Endothelial cell of umbilical vein (primary cell): Measurements from ENCODE around the gene ELAVL1. TPM values are rescaled to one million over a fixed set of nuclear protein-coding genes. Genes with fewer than 3 reads are reported as not detected.

Experiments
- BruUV-seq: library from RNA; stranded (reverse); fragments of 400-500 nt; replicated peaks from 2 replicates; lab custom pipeline; 2021; lab: Mats Ljungman, UMichigan
- CTCF ChIA-PET: fragments of 300-600, 350-600 bp; sonication (Branson Sonifier 250); formaldehyde crosslinking; loops from one replicate; lab custom pipeline; 2021; ENCODE audit warnings: antibody characterized with exemption, inconsistent platforms; lab: Charles Lee
- POLR2A ChIA-PET: fragments of 300-600, 350-600 bp; sonication (Branson Sonifier 250); formaldehyde crosslinking; loops from one replicate; lab custom pipeline; 2021; ENCODE audit warnings: antibody characterized with exemption, inconsistent platforms; lab: Charles Lee
- DNase-seq: peaks from one replicate; pipeline ENCODE4 v3.0.0-alpha.2; 2011; ENCODE audit warnings: low read depth, low spot score
- FAIRE-seq: peaks from 2 replicates; lab custom pipeline; 2011; peaks lifted over from hg19 to GRCh38; lab: Jason Lieb, UNC
- H2AFZ ChIP-seq: 2 replicates; pipeline ENCODE4 v1.6.0; 2012; ENCODE audit warnings: low read depth, low read length, control low read depth, inconsistent platforms
- H3K27ac ChIP-seq: 2 replicates; pipeline ENCODE4 v1.5.1; 2011; ENCODE audit warnings: low read depth, mild to moderate bottlenecking, control low read depth, low read length, moderate library complexity; ENCODE audit not compliant: insufficient read depth
- H3K27me3 ChIP-seq, 2 experiments: 2 replicates each; pipeline versions ENCODE4 v1.6.0 to v1.6.1; 2011; ENCODE audit warnings: low read length in 2 of 2, mixed read lengths in 1 of 2; ENCODE audit not compliant: control insufficient read depth in 2 of 2, insufficient read depth in 2 of 2
- H3K36me3 ChIP-seq, 2 experiments: 2 replicates in 1 of 2; 3 replicates in 1 of 2; pipeline ENCODE4 v1.5.1; 2011; ENCODE audit warnings: low read length in 2 of 2, mild to moderate bottlenecking in 1 of 2, moderate library complexity in 1 of 2; ENCODE audit not compliant: control insufficient read depth in 2 of 2, insufficient read depth in 2 of 2; ENCODE audit errors: extremely low read depth in 1 of 2
- H3K4me1 ChIP-seq: 3 replicates; pipeline ENCODE4 v1.5.1; 2011; ENCODE audit warnings: mild to moderate bottlenecking, low read length; ENCODE audit not compliant: control insufficient read depth, insufficient read depth; ENCODE audit errors: extremely low read depth
- H3K4me2 ChIP-seq: 2 replicates; pipeline ENCODE4 v1.6.1; 2011; ENCODE audit warnings: low read length, control low read depth, mixed read lengths; ENCODE audit not compliant: insufficient read depth
- H3K4me3 ChIP-seq, 3 experiments: fragments of 200-600 bp in 1 of 3; sonication (generic), shearing (Covaris generic) in 1 of 3; replicated peaks in 1 of 3; 2 replicates each; pipeline ENCODE4 v1.5.1; 2011 to 2016; ENCODE audit warnings: control low read depth in 3 of 3, low read length in 3 of 3, mild to moderate bottlenecking in 2 of 3, inconsistent platforms in 1 of 3, low read depth in 1 of 3, moderate library complexity in 1 of 3; ENCODE audit not compliant: insufficient read depth in 1 of 3
- H3K79me2 ChIP-seq: 2 replicates; pipeline ENCODE4 v1.6.0; 2012; ENCODE audit warnings: low read length, inconsistent platforms; ENCODE audit not compliant: control insufficient read depth, insufficient read depth
- H3K9ac ChIP-seq: replicated peaks from 2 replicates; pipeline ENCODE3; 2011; ENCODE audit warnings: low read length, control low read depth; ENCODE audit not compliant: insufficient read depth; ENCODE audit errors: extremely low read depth
- H3K9me1 ChIP-seq: replicated peaks from 3 replicates; pipeline ENCODE4 v1.6.0; 2011; ENCODE audit warnings: mild to moderate bottlenecking, low read length; ENCODE audit not compliant: control insufficient read depth, insufficient read depth; ENCODE audit errors: extremely low read depth
- H3K9me3 ChIP-seq: replicated peaks from 2 replicates; pipeline ENCODE4 v1.5.1; 2012; ENCODE audit warnings: low read length, inconsistent platforms; ENCODE audit not compliant: control insufficient read depth, insufficient read depth
- H4K20me1 ChIP-seq: replicated peaks from 2 replicates; pipeline ENCODE3; 2011; ENCODE audit warnings: mild to moderate bottlenecking, low read length; ENCODE audit not compliant: control insufficient read depth, insufficient read depth; ENCODE audit errors: extremely low read depth
- FOS ChIP-seq: IDR thresholded peaks from 2 replicates; pipeline ENCODE4 v1.6.1; 2011; ENCODE audit warnings: mild to moderate bottlenecking, low read length, moderate library complexity, borderline replicate concordance; ENCODE audit not compliant: insufficient read depth
- JUN ChIP-seq: IDR thresholded peaks from 2 replicates; pipeline ENCODE4 v1.6.1; 2011; ENCODE audit warnings: borderline replicate concordance, low read depth; ENCODE audit not compliant: insufficient read length, insufficient read depth
- POLR2A ChIP-seq: IDR thresholded peaks from 2 replicates; pipeline ENCODE4 v1.6.1; 2012; ENCODE audit warnings: low read depth, mild to moderate bottlenecking, control low read depth, low read length
- POLR2AphosphoS5 ChIP-seq: IDR thresholded peaks from 2 replicates; pipeline ENCODE4 v1.6.1; 2012; ENCODE audit warnings: low read depth, mild to moderate bottlenecking, control low read depth, low read length, moderate library complexity; ENCODE audit not compliant: insufficient read depth
- dilution Hi-C: fragments of 300-500 bp; cut with MboI; formaldehyde crosslinking; loops from one replicate; pipeline ENCODE4 v1.15.0; 2019; ENCODE audit warnings: low sequenced_read_pairs; ENCODE audit not compliant: extremely low pct_ligation_motif_present
- intact Hi-C: fragments of 100-400 bp; cut with micrococcal nuclease; formaldehyde crosslinking; loops from one replicate; pipeline ENCODE4 v1.10.0; 2022
- polyA plus RNA-seq, 4 experiments: library from polyadenylated mRNA; depleted of rRNA in 3 of 4; stranded (reverse) in 3 of 4; unstranded in 1 of 4; fragments of >200 nt; gene quantifications; 2 replicates each; pipeline versions ENCODE4 v1.2.1 to v1.2.3, GENCODE V29; 2011 to 2012; ENCODE audit warnings: missing spikeins in 1 of 4
- total RNA-seq: library from RNA; stranded (reverse); gene quantifications from 2 replicates; pipeline ENCODE4 v1.2.3, GENCODE V29; 2021
- TF ChIP-seq, protein P1 (sequence below), 2 donors: IDR thresholded peaks; 1 replicate in 1 of 2; 2 replicates in 1 of 2; pipeline ENCODE4 v1.5.1; 2011; ENCODE audit warnings: low read length in 2 of 2, mild to moderate bottlenecking in 2 of 2, moderate library complexity in 2 of 2, control low read depth in 1 of 2, inconsistent platforms in 1 of 2, low read depth in 1 of 2; ENCODE audit not compliant: insufficient read depth in 1 of 2; ENCODE audit errors: extremely low read depth in 1 of 2

Gene ELAVL1
- total and polyA plus RNA-seq, 2 donors (not counting 3 experiments of a cell fraction or from before 2014, with no cell fraction given) = 46.8 to 134 TPM

DNA sequence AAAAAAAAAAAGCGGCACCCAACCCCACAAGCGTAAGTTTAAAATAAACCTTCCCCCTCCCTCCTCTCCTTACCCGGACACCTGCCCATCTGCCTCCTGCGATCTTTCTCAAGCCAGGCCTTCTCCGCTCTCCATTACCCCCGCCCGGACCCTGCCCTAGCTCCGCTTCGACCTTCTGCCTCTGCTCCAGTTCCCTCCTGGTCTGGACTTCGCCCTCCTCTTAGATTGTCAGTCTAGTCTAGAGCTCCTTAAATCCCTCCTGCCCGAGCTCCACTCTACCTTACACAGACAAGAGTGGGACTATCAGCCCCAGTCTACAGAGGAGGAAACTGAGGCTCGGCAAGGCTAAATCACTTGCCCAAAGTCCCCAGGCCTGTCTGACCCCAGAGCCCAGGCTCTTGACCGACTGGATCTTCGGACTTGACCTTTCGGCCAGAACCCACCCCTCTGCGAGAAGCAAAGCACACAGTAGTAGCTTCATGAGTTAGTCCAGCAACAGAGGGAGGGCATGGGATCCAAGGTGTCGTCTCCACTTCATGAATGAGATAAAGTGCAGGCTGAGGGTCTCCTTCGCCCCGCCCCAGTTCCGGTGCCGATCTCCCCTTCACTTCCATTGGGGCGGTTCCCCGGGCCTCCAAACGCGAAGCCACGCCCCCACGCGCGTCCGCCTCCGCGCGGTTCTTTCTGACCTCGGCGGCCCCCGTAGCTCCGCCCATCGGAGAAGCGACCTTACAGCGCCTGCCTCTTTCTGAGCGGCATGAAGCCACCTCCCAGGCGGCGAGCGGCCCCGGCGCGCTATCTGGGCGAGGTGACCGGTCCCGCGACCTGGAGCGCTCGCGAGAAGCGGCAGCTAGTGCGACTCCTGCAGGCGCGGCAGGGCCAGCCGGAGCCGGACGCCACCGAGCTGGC is 85.6 kb downstream of the ELAVL1 start, which contains the start of gene SNAPC2:
TSS of gene SNAPC2 (plus strand) at position 729 of the 909 bp plus-strand sequence. CDS start at position 758, 29 bp downstream.
- Histone ChIP-seq H3K9ac (peak within 1 kb of the TSS; percentile 24), H3K27ac (peak within 1 kb of the TSS; percentile 13), H3K79me2 (no peaks in the 10 kb centered on the region), H3K27me3 (peaks cover 18 to 31% of the 10 kb centered on the region in 2 experiments), H3K4me2 (peak within 1 kb of the TSS; percentile 82), H2AFZ (peak within 1 kb of the TSS; percentile 84), H3K4me3 (peak within 1 kb of the TSS; percentile 61 to 79 (median 63)), H3K4me1 (peaks cover 22% of the 10 kb centered on the region), H4K20me1 (no peaks in the 10 kb centered on the region), H3K9me1 (no peaks in the 10 kb centered on the region), H3K9me3 (no peaks in the 10 kb centered on the region), H3K36me3 (peaks cover 0 to 5% of the 10 kb centered on the region in 2 experiments)
- TF ChIP-seq, protein P1, sequence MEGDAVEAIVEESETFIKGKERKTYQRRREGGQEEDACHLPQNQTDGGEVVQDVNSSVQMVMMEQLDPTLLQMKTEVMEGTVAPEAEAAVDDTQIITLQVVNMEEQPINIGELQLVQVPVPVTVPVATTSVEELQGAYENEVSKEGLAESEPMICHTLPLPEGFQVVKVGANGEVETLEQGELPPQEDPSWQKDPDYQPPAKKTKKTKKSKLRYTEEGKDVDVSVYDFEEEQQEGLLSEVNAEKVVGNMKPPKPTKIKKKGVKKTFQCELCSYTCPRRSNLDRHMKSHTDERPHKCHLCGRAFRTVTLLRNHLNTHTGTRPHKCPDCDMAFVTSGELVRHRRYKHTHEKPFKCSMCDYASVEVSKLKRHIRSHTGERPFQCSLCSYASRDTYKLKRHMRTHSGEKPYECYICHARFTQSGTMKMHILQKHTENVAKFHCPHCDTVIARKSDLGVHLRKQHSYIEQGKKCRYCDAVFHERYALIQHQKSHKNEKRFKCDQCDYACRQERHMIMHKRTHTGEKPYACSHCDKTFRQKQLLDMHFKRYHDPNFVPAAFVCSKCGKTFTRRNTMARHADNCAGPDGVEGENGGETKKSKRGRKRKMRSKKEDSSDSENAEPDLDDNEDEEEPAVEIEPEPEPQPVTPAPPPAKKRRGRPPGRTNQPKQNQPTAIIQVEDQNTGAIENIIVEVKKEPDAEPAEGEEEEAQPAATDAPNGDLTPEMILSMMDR (IDR thresholded peaks at IDR 0.05; ENCODE audit: extremely low read depth in 1 of 2, insufficient read depth in 1 of 2, low read depth in 1 of 2, low read length in 2 of 2) = no peak
- TF ChIP-seq FOS (no peak), JUN (no peak), POLR2A (peak; percentile 68), POLR2AphosphoS5 (peak; percentile 58)
- intact Hi-C loops (loop anchor here (1.0 to 5.0 kb wide), 5 partner anchors 17 to 291 kb away; partner anchors contain the start of genes MAP2K7, PET100, TIMM44 and TRAPPC5), dilution Hi-C loops (no loop called here)
- ChIA-PET CTCF (interaction anchor here (0.6 to 5.1 kb wide), 14 partner anchors 8 to 352 kb away, joined by 3 to 34 read pairs (median 7); partner anchors contain the start of genes MAP2K7 and TIMM44), POLR2A (interaction anchor here (0.5 to 2.1 kb wide), 8 partner anchors 8 to 317 kb away, joined by 3 to 13 read pairs (median 4); partner anchors contain the start of genes MAP2K7 and TIMM44)
- BruUV-seq = no TSS peak
- FAIRE-seq (no peak), DNase-seq (peak; percentile 94)
